Stimulated activated CD8-positive, alpha-beta memory T cell treated with anti-CD3 and anti-CD28 coated beads, Interleukin-15, amount 100 ng/mL, for 4 hours (primary cell): ENCODE measurements around the gene NLN.
"Not testable (repeated sequence)": the region's sequence is repeated elsewhere in the genome, so short reads cannot be mapped to it uniquely, and the experiment has no call there.

ENCODE experiments used
- DNase-seq, 2 donors: peaks; one replicate each; pipeline ENCODE4 v3.0.0-alpha.2; 2020; ENCODE audit warnings: low read depth in 2 of 2

NLN gene

GRCh38 chr5:65871776-65872175 is 149.8 kb downstream of the NLN start:
- DNase-seq = not testable (repeated sequence)

- DNase-seq = no peak
Measured at GRCh38 chr5:65873181-65873750, 151.3 kb downstream of the NLN start.

GRCh38 chr5:65874241-65874640 is 152.2 kb downstream of the NLN start:
- DNase-seq = no peak

GRCh38 chr5:65876496-65876895 is 154.5 kb downstream of the NLN start:
- no peak for DNase-seq

- DNase-seq = no peak
Measured at GRCh38 chr5:65876970-65877369, 155.0 kb downstream of the NLN start.
